ENCODE measurements around the gene PTHLH. TPM values are rescaled to one million over a fixed set of nuclear protein-coding genes. Genes with fewer than 3 reads are reported as not detected.

Gene PTHLH
- total and polyA plus RNA-seq, 12 donors = 0.11 to 0.55 (median 0.30) TPM; not detected in 6

GRCh38 chr12:27979145-27979544 lies 6.6 kb upstream of the PTHLH start:
- DNase-seq = no peak
- H3K4me1 ChIP-seq (replicated peaks in 1 of 2) = peaks cover 0 to 8% of the 10 kb centered on the region in 2 donors
- TF ChIP-seq POLR2A (IDR thresholded peaks at IDR 0.05) (no peak), CTCF (IDR thresholded peaks at IDR 0.05) (no peak)
- H3K4me3 ChIP-seq = no peak overlapping the region
- intact Hi-C loops (cut with DNase I) = no loop called here
- no peaks in the 10 kb centered on the region for H3K36me3 ChIP-seq (replicated peaks in 1 of 2)
- no peaks in the 10 kb centered on the region for H3K9me3 ChIP-seq (replicated peaks in 1 of 3)
- H3K27me3 ChIP-seq = peaks cover 23% of the 10 kb centered on the region
- no peak overlapping the region for H3K27ac ChIP-seq

- no peak overlapping the region for H3K27ac ChIP-seq
- WGBS, 4 donors = 1 to 2% (median 2%) methylated on average over 29 to 61 of the region's 61 CpGs
- peak overlapping the region in 2 of 4 donors; percentile 6 to 46 for H3K4me3 ChIP-seq
- intact Hi-C loops (cut with DNase I) = no loop called here
- TF ChIP-seq POLR2A (IDR thresholded peaks at IDR 0.05) (no peak), CTCF (IDR thresholded peaks at IDR 0.05) (no peak)
- H3K4me1 ChIP-seq (replicated peaks in 1 of 2) = peaks cover 6 to 8% of the 10 kb centered on the region in 2 donors
- no peaks in the 10 kb centered on the region for H3K9me3 ChIP-seq (replicated peaks in 1 of 3)
- peaks cover 38% of the 10 kb centered on the region for H3K27me3 ChIP-seq
- H3K36me3 ChIP-seq (replicated peaks in 1 of 2) = no peaks in the 10 kb centered on the region
- peak in 2 of 7 donors; percentile 16 to 17 for DNase-seq
These were observed 2.9 kb upstream of the PTHLH start for GRCh38 chr12:27975222-27976136.

GRCh38 chr12:27974735-27975221 lies 2.2 kb upstream of the PTHLH start:
- TF ChIP-seq POLR2A (IDR thresholded peaks at IDR 0.05) (no peak), CTCF (IDR thresholded peaks at IDR 0.05) (no peak)
- intact Hi-C loops (cut with DNase I) = no loop called here
- Histone ChIP-seq H3K27me3 (peaks cover 41% of the 10 kb centered on the region), H3K4me1 (replicated peaks in 1 of 2) (peaks cover 8 to 11% of the 10 kb centered on the region in 2 donors), H3K27ac (no peak overlapping the region), H3K4me3 (peak overlapping the region in 2 of 4 donors; percentile 6 to 46), H3K9me3 (replicated peaks in 1 of 3) (no peaks in the 10 kb centered on the region), H3K36me3 (replicated peaks in 1 of 2) (no peaks in the 10 kb centered on the region)
- WGBS, 4 donors = 2 to 9% (median 5%) methylated on average over 7 to 26 of the region's 26 CpGs
- DNase-seq = no peak

- WGBS, 4 donors = 71 to 78% (median 75%) methylated on average over 4 of the region's 4 CpGs
- DNase-seq = no peak
- no peaks in the 10 kb centered on the region for H3K9me3 ChIP-seq (replicated peaks in 1 of 3)
- intact Hi-C loops (cut with DNase I) = no loop called here
- no peak overlapping the region for H3K27ac ChIP-seq
- H3K27me3 ChIP-seq = peaks cover 51% of the 10 kb centered on the region
- no peak for TF ChIP-seq CTCF (IDR thresholded peaks at IDR 0.05)
- TF ChIP-seq POLR2A (IDR thresholded peaks at IDR 0.05) = no peak
- H3K36me3 ChIP-seq (replicated peaks in 1 of 2) = no peaks in the 10 kb centered on the region
- H3K4me1 ChIP-seq (replicated peaks in 1 of 2) = peaks cover 15 to 23% of the 10 kb centered on the region in 2 donors
- H3K4me3 ChIP-seq = no peak overlapping the region
These were observed 956 bp upstream of the PTHLH start for GRCh38 chr12:27973487-27973890.
